ENCODE measurements around the gene MGAT4D.
"Not testable (repeated sequence)": the region's sequence is repeated elsewhere in the genome, so short reads cannot be mapped to it uniquely, and the experiment has no call there.

MGAT4D gene

DNA sequence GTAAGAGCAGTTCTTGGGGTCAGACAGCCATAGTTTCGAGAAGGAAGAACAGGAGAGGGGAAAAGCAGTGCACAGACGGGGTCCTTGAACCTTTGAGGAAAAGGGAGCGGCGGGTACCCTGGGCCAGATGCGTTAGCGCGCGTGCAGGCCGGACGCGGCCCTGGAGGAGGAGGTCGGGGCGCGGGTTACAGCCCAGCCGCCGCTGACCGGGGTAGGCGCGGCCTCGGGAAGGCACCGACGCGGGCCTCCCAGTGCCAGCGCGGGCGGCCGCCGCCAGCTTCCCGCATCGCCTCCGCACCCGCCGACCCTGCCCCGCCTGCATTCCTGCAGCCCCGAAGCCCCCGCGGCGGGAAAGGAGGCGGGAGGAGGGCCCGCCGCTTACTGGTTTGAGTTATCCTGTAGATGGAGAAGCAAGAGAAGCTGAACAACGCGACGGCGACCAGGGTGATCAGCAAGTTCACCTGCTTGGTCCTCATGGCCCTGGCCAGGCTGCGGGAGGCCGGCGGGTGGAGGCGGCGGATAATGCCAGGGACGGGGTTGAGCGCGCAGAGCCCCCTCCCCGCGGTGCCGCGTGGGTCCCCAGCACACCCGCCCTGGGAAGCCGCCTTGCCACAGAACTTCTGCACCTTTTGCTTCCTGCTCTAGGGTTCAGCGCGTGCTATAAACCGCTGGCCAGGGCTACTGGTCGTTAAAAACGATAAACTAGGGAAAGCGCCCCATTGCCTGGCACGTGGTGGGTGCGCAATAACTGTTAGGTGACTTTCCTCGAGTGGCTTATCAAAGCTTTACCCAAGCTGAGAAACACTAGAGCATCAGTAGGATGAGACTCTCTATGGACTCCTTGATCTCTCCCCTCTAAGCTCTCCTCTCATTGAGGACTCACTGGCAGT lies at the start of gene MGAT4D:
Gene MGAT4D, minus strand, starts transcription at position 547 of the 890 bp plus-strand sequence. Its CDS starts 71 bp downstream, at position 476.
- no peak for DNase-seq (ENCODE audit: low spot score)

DNA sequence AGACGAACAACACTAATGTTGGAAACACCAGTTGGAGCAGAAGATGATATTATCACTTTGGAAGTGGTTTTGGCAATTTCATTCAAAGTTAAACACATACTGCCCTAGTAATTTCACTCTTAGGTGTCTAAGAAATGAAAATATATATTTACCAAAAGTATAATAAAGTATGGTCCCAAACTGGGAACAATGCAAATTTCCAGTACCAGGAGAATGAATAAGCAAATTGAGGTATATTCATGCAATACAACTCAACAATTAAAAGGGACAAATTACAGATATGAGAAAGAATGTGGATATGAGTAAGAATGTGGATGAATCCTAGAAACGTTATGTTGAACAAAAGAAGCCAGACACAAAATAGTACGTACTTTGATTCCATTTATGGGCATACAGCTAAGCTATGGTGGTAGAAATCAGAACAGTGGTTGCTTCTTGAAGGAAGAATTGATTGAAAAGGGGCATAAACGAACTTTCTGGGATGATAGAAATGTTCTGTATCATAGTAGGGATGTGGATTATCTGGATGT lies 35.9 kb upstream of the MGAT4D start:
- no peak for DNase-seq (ENCODE audit: low spot score)

DNA sequence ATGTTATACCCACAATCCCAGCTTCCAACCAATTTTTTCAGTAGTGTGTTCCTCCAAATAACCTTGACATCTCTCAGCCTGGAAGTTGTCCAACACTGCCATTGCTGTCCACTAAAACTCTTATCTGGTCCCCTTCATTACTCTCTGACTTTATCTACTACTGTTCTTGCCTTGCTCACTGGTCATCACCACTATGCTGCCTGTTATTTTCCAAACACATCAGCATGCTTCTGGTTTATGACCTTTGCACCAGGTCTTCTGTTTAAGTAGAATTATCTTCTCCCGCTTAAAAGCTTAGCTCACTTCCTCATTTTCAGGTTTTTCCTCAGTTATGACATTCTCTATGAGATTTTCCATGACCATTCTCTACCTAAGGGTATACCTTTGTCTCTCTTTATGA lies 31.3 kb upstream of the MGAT4D start:
- DNase-seq (ENCODE audit: low spot score), result no peak

DNA sequence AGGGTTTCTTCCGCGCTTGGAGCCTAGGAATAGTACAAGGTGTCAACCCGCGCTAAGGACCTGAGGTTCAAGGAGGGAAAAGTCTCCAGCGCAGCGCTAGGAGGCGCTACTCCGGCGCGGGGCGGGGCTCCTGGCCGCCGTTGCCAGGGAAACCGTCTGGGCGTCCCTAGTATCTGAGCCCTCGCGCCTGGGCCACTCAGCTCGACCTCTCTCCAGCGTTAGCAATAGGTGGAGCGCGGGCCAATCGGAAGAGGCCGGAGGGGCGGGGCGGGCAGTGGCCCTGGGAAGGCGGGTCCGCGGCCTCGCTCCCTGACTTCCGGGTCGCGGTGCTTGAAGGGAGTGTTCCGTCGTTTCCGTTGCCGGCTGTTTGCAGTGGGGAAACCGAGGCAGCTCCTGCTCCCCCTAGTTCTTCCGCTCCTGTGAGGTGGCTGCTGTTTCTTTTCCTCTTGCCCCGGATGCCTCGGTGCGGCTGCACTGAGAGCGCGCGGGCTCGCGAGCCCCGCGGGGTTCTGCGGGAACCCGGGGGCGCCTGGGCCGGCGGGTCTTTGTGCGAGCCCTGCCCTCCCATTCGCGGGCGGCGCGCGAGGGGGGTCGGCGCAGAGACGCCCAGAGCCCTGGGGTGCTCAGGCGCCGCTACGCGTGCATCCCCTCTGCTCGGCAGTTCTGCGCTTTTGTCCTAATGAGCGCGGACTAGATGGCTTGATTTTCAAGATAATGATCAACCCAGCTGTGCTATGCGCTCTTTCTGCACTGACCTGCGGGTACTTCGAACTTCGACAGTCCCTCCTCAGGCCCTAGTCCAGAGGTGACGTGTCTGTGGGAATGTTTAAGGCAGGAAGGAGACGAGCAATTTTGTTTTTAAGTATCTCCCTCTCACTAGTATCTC lies 26.0 kb upstream of the MGAT4D start, which contains the start of gene ELMOD2:
Gene ELMOD2, plus strand, starts transcription at position 312 of the 886 bp plus-strand sequence. CDS start 1,261 bp downstream, outside the sequence.
- peak; percentile 96 for DNase-seq (ENCODE audit: low spot score)

DNA sequence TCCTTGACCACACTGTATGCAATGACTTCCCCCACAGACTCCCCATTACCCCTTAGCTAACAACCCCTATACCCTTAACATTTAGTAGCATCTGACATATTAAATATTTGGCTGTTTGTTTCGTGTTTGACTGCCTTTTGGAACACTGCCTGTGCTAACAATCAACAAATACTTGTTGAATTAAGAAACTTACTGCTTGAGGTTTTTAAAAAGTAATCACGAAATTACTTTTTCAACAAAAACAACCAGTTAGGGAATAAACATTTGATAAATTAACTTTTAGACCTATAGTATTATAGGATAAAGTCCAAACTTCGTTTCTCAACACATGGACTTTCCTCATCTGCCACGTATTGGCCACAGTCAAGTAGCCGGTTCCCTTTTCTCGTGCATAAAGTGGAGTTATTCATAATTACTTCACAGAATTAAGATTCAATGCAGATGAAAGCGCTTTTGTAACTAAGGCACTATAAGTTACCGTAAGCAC lies 25.3 kb upstream of the MGAT4D start:
- DNase-seq (ENCODE audit: low spot score), result no peak

DNA sequence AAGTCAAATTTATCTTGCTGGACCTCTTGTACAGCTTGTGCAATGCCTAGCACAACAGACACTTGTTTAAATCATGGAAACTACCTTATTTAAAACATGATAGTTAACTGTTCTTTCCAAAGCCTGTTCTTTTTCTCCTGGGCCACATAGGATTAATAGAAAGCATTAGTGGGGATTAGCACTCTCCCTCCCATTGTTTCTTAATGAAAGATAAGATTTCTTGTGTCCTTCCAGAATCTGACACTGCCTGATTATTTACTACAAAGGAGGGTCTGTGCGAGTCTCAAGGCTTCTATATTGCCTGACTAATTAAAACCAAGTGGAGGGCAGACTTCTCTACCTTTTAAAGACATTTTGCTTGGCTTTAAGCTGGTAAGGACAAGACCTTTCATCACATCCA lies 17.3 kb upstream of the MGAT4D start:
- no peak for DNase-seq (ENCODE audit: low spot score)

DNA sequence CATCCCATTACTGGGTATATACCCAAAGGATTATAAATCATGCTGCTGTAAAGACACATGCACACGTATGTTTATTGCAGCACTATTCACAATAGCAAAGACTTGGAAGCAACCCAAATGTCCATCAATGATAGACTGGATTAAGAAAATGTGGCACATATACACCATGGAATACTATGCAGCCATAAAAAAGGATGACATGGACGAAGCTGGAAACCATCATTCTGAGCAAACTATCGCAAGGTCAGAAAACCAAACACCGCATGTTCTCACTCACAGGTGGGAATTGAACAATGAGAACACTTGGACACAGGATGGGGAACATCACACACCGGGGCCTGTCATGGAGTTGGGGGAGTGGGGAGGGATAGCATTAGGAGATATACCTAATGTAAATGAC lies 15.7 kb upstream of the MGAT4D start:
- DNase-seq (ENCODE audit: low spot score), result not testable (repeated sequence)

DNA sequence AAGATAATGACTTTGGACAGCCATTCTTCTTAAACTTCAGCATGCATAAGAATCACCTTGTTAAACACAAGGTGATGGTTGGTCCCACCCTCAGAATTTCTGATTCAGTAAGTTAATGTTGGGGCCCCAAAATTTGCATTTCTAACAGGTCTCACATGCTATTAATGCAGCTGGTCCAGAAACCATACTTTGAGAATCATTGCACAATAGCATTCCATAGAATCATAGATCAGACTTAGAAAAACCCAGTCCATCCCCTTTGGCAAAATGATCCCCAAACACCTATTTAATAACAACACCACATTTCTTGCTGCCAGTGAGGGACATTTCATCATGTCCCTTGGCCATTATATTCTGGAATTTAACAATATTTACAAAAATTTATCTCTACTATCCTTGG lies 6.2 kb upstream of the MGAT4D start:
- DNase-seq (ENCODE audit: low spot score), result no peak

DNA sequence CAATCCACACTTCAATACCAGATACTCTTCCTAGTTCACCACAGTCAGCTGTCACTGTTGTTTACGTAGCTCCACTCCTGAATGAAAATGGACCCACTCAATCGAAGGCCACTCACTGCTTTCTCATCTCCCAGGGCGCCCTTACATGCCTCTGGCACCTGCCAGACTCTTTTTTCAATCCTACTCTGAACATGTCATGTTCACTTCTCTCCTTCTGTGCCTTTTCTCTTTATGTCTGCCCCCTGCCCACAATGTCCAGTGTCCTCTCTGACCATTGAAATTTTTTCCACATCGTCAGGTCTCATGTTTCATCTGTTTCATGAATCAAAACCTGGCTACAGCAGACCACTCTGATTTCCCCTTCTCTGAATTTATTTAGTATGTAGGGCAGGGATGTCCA lies 1.3 kb upstream of the MGAT4D start:
- no peak for DNase-seq (ENCODE audit: low spot score)

DNA sequence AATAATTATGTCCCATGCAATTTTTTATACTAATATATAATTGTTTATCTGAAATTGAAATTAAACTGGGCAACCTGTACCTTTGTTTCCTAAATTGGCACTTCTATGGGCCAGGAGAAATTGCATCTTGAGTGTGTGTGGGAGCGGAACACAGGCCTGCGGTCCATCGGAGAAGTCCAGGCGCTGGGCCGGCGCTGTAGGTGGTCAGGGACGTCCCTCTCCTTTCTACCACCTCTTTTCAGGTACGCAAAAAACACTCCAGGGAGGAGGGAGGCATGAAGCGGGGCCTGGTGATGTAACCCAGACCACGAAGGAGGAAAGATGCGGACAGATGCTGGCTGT lies 717 bp downstream of the MGAT4D start:
- DNase-seq (ENCODE audit: low spot score), result no peak

DNA sequence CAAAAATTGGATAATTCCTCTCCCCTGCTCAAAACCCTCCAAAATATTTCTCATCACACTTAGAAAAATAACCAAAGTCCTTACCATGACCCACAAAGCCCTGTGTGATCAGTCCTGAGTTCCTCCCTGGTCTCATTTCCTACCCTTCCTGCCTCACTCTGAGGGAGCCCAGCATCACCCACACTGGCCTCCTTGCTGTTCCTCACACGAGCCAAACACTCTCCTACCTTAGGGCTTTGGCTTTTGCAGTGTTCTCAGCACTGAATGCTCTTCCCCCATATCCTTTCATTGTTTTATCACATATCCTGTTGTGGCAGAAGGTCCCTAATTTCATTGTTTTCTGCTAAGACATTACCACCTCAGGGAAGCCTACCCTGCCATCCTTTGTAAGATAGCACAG lies 12.2 kb downstream of the MGAT4D start:
- no peak for DNase-seq (ENCODE audit: low spot score)

DNA sequence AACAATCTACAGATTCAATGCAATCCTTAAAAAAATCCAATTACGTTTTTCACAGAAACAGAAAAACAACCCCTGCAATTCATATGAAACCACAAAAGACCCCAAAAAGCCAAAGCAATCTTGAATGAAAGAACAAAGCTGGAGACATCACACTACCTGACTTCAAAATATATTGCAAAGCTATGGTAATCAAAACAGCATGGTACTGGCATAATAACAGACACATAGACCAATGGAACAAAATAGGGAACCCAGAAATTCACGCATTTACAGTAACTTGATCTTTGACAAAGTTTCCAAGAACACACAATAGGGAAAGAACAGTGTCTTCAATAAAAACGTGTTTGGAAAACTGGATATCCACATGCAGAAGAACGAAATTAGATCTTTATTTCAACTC lies 14.6 kb downstream of the MGAT4D start:
- no peak for DNase-seq (ENCODE audit: low spot score)

DNA sequence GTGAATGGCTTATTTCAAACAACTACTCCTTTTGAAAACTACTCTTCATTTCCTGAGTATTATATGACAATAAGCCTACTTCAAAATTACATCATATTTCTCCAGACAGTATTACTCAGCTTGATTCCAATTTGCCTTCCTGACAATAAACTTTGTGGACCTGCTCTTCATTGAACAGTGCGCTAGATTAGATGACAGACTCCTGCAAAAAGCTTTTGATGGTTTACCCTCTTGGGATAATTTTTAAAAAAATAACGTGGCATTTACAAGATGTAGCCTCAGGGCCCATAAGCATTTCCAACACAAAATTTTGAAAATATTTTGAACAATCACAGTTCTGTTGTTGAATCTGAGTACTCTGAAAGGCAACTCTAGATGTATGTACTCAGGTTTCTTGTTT lies 25.9 kb downstream of the MGAT4D start:
- no peak for DNase-seq (ENCODE audit: low spot score)

DNA sequence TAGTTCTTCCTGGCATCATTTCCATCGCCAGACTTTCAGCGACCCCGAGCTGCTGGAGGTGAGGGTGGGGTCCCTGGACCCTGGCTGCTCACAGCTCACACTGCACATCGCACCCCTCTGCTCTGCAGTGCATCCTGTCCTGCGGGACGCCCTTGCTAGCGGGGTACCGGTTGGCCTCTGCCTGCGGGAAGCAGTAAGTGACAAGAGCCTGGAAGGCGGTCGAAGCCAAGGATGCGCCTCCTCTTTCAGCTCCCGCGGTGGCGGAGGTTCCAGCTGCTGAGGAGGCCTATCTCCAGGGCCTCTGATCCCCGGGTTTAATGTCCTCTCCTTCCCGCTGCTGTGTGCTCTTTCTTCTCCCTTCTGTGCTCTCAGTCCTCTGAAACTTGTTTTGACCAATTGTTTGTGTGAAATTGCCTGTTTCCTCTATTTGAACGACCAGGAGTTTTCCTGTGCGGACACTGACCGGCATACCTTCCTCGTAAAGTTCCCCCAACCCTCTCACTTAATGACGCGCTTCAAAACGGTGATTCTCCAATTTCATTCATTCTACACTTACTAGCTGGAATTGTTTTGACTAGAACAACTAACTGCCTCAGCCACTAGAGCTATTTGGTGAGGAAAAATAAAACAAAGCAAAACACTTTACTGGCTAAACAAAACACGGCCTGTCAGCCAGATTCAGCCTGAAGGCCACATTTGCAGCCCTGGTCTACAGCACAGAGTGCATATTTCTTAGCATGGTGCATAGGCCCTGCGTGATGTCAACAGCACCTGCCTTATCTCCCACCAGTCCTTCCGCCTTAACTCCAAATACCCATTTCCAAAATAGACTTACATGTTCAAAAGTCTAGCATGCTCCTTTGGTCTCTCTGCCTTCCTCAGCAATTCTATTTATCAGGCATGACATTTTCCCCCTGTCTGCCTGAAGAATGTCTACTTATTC lies 28.0 kb downstream of the MGAT4D start:
- no peak for DNase-seq (ENCODE audit: low spot score)

DNA sequence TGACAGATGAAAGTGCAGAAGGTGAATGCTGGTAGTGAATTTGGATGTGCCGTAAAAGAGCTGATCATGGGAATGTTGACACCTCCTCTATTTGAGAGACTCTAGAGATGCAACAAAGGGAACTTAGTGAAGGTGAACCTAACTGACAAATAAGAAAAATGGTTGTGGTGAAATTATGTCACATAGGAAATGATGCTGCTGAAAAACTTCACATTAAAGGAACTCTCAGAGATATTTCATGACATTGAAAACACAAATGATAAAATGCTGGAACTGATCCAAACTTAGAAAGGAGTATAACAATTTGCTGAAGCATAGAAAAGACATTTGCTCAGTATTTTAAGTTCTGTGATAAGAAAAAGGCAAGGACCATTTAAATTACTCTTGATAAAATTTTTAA lies 31.9 kb downstream of the MGAT4D start:
- DNase-seq (ENCODE audit: low spot score), result no peak

DNA sequence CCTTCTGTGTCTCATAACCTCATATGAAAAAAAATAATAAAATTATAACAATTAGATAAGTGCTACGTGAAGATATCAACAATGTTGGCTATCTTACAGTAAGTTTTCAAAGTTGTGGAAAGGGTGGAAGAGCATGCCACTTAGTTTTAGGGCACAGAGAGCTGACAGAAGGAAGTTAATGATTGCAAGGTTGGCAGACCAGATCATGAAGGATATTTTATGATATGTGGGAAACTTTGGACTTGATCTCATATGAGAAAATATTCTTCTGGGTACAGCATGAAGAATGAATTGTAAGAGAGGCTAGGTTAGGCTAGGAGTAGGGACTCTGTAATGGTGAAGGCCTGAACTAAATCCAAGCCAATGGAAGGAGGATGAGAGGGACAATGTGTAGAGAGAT lies 34.5 kb downstream of the MGAT4D start:
- DNase-seq (ENCODE audit: low spot score), result no peak

DNA sequence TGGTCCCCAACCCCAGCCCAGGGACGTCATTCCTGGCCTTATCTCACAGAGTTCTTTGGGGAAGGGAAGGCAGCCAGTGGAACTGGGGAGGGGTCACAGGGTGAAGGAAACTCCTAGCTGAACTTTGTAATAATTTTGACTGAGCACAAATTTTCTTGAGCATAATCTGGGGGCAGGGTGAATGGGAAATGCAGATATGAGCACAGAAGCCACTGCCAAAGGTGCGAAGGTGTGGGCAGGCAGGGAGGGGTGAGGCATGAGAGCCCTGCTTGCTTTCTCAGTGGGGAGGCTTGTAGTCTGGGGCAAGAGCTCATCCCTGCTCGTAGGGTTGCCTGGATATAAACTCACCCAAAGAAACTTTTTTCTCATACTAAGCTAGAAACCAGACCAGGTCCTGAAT lies 34.9 kb downstream of the MGAT4D start:
- DNase-seq (ENCODE audit: low spot score), result no peak

DNA sequence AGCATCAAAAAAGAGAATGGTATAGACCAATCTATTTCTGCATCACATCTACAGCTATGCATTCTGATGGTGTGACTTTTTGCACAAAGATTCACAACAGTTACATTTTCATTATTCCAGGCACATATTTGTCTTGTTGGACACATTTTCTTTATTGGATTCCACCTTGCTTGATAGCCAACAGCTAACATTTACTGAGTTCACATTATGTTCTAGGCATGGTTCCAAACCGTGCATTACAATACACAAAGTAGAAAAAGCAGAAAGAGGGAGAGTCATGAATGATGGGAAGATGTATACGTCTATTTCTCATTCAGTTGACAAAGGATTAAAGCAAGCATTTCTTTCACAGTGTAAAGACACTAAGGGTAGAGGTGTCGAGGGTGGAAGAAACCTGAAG lies 47.7 kb downstream of the MGAT4D start:
- DNase-seq (ENCODE audit: low spot score), result no peak

DNA sequence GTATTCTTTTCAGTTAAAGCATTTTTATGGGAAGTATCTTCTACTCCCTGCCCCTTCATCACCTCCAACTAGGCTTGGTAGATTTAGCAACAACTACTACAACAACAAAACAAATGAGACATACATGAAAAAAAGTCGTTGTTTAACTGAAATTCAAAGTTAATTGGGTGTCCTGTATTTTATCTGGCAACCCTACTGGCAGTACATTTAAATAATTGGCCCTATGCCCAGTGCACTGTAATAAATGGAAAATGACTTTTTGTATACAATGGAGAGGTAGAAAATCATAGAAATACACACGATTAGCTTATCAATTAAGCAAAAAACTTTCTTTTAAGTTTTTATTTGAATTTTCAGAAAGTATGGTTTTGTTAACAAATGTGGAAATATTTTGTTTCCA lies 49.3 kb downstream of the MGAT4D start:
- no peak for DNase-seq (ENCODE audit: low spot score)

DNA sequence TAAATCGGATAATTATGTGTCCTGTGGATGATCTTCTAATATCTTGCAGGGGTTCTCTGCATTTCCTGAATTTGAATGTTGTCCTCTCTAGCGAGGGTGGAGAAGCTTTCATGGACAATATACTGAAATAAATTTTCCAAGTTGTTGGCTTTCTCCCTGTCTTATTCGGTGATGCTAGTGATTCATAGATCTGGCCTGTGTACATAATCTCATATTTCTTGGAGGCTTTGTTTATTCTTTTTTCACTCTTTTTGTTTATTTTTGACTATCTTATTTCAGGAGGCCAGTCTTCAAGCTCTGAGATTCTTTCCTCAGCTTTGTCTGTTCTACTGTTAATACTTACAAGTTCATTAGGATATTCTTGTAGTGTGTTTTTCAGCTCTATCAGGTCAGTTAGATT lies 49.9 kb downstream of the MGAT4D start:
- no peak for DNase-seq (ENCODE audit: low spot score)

DNA sequence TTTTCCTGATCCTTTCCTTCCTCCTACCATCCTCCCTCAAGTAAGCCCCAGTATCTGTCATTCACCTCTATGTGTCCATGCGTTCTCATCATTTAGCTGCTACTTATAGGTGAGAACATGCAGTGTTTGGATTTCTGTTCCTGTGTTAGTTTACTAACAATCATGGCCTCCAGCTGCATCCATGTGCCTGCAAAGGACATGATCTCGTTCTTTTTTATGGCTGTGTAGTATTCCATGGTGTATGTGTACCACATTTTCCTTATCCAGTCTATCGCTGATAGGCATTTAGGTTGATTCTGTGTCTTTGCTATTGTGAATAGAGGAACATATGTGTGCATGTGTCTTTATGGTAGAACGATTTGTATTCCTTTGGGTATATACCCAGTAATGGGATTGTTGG lies 53.7 kb downstream of the MGAT4D start:
- DNase-seq (ENCODE audit: low spot score), result not testable (repeated sequence)

Measured in hematopoietic multipotent progenitor cell treated with erythropoietin and hydrocortisone succinate and interleukin-3 and kit ligand, for 17 days (in vitro differentiated cells).